Peyer's patch (tissue), 4 donors: Measurements from ENCODE around the gene TBL1X. TPM values are rescaled to one million over a fixed set of nuclear protein-coding genes. Genes with fewer than 3 reads are reported as not detected.

ENCODE experiments used
- DNase-seq, 3 donors: peaks; one replicate each; pipeline ENCODE4 v3.0.0-alpha.2; 2017 to 2019
- H3K27ac ChIP-seq, 4 donors: fragments of 200-600 bp; sonication (generic); one replicate each; pipeline ENCODE4 v1.5.1; 2016 to 2019
- H3K27me3 ChIP-seq, 2 donors: fragments of 200-600 bp; sonication (generic); one replicate each; pipeline ENCODE4 v1.5.1; 2019
- H3K36me3 ChIP-seq, 3 donors: fragments of 200-600 bp; sonication (generic); one replicate each; pipeline ENCODE4 v1.5.1; 2016 to 2019
- H3K4me1 ChIP-seq, 4 donors: fragments of 200-600 bp; sonication (generic); one replicate each; pipeline ENCODE4 v1.5.1; 2016 to 2019
- H3K4me3 ChIP-seq, 4 donors: fragments of 200-600 bp; sonication (generic); 1 replicate in 3 of 4; 2 replicates in 1 of 4; pipeline ENCODE4 v1.5.1; 2016 to 2019; ENCODE audit warnings: mild to moderate bottlenecking in 1 of 4
- H3K9me3 ChIP-seq, 4 donors: fragments of 200-600 bp; sonication (generic); one replicate each; pipeline ENCODE4 v1.5.1; 2016 to 2019; ENCODE audit warnings: mild to moderate bottlenecking in 1 of 4
- POLR2A ChIP-seq, 2 donors: fragments of 450-650 bp; IDR thresholded peaks; one replicate each; pipeline ENCODE4 v1.5.1; 2017; ENCODE audit warnings: antibody characterized with exemption in 2 of 2, mild to moderate bottlenecking in 2 of 2, moderate library complexity in 2 of 2
- total RNA-seq, 4 donors: library from RNA; depleted of rRNA; stranded (reverse); fragments of >200 nt; gene quantifications; one replicate each; pipeline ENCODE4 v1.1.0, GENCODE V29; 2016
- TF ChIP-seq, protein P1 (sequence below), 6 experiments: fragments of 450-650 bp in 4 of 6; fragments of 200-600 bp in 2 of 6; sonication (generic) in 1 of 6; IDR thresholded peaks; one replicate each; pipeline ENCODE4 v1.5.1; 2017 to 2019; ENCODE audit warnings: antibody characterized with exemption in 6 of 6, mild to moderate bottlenecking in 3 of 6, moderate library complexity in 1 of 6

The TBL1X gene
- total RNA-seq, 4 donors from 2014 or later: 3.9 to 29.7 (median 5.0) TPM

DNA sequence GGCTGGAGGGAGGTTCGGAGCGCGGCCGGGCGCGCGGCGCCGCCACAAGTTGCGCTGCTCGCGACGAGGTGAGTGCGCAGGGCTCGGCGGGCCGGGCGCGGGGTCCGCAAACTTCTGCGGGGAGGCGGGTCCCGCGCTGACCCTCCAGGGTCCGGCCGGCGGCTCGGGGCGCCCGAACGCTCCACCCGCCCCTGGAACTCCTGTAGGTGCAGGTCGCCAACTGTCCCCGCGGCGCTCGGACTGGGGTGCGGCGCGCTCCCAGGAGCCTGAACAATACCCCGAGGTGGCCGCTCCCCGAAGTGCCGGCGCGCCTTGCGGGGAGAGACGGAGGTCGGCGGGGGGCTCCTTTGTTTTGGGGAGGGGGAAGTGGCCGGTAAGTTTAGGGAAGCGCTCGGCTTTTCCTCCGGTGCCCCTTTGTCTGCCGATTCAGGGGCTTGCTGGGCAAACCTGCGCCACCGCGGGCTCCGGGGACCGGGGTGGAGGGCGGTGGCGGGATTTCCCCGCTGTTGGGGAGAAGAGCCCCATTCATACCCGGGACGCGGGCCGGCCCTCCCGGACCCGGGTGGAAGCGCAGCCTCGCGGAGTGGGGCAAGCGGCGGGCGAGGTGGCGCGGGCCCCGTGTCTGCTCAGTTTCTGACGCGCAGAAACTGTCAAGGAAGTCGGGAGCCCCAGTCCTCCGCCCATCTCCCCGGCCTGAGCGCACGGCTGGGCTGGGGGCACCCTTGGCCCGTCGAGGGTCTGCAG lies 694 bp downstream of the TBL1X start:
- DNase-seq: peak in 2 of 3 donors; percentile 47 to 52
- Histone ChIP-seq H3K27me3 (no peaks in the 10 kb centered on the region), H3K27ac (peak overlapping the region; percentile 36 to 81 (median 75)), H3K36me3 (no peaks in the 10 kb centered on the region), H3K9me3 (no peaks in the 10 kb centered on the region), H3K4me3 (peak overlapping the region; percentile 50 to 65 (median 59)), H3K4me1 (peaks cover 0 to 16% (median 1%) of the 10 kb centered on the region in 4 donors)
- TF ChIP-seq POLR2A (IDR thresholded peaks at IDR 0.05): no peak
- TF ChIP-seq, protein P1, sequence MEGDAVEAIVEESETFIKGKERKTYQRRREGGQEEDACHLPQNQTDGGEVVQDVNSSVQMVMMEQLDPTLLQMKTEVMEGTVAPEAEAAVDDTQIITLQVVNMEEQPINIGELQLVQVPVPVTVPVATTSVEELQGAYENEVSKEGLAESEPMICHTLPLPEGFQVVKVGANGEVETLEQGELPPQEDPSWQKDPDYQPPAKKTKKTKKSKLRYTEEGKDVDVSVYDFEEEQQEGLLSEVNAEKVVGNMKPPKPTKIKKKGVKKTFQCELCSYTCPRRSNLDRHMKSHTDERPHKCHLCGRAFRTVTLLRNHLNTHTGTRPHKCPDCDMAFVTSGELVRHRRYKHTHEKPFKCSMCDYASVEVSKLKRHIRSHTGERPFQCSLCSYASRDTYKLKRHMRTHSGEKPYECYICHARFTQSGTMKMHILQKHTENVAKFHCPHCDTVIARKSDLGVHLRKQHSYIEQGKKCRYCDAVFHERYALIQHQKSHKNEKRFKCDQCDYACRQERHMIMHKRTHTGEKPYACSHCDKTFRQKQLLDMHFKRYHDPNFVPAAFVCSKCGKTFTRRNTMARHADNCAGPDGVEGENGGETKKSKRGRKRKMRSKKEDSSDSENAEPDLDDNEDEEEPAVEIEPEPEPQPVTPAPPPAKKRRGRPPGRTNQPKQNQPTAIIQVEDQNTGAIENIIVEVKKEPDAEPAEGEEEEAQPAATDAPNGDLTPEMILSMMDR (IDR thresholded peaks at IDR 0.05): no peak

DNA sequence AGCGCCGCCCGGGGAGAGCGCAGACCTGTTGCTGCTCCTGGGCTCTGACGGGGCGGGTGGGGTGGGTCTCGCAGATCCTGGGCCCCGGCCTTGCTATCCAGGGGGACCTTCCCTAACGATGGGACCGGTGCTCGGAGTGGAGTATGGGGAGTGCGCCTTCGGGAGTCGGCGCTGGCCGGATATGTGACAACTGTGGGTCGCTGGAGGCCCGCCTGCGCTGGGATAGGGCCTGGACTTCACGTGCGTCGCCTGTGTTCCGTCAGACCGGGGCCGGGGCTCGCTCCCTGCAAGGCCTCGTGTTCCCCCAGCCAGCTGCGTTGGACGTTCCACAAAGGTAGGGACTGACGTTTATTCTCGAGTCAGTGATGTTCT lies 1.3 kb downstream of the TBL1X start:
- Histone ChIP-seq H3K27me3 (no peaks in the 10 kb centered on the region), H3K9me3 (no peaks in the 10 kb centered on the region), H3K4me1 (peaks cover 0 to 16% (median 1%) of the 10 kb centered on the region in 4 donors), H3K36me3 (no peaks in the 10 kb centered on the region), H3K27ac (peak overlapping the region in 3 of 4 donors; percentile 73 to 81 (median 77)), H3K4me3 (peak overlapping the region; percentile 50 to 65 (median 59))
- DNase-seq: peak; percentile 39 to 68 (median 47)
- TF ChIP-seq, protein P1 (IDR thresholded peaks at IDR 0.05): no peak
- TF ChIP-seq POLR2A (IDR thresholded peaks at IDR 0.05): no peak

DNA sequence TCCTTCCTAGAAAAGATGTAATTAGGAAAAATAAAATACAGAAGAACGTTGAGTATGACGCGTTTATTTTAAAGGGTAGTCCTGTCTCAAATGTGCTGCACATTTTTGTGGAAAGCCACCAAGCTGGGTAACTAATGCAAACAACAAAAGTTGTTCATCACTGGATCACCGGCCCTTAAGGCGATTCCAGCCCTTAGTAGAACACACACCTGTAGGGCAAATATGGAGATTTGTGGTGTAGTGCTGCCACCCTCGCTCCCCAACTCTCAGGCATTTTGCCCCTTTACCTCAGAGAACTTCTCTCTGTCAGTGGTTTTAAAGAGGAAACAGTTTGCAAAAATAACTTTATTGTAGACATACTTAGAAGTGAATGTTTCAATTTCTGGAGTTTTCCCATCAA lies 1.9 kb downstream of the TBL1X start:
- no peak for TF ChIP-seq POLR2A (IDR thresholded peaks at IDR 0.05)
- TF ChIP-seq, protein P1 (IDR thresholded peaks at IDR 0.05): no peak
- no peak for DNase-seq
- Histone ChIP-seq H3K4me1 (peaks cover 0 to 16% (median 1%) of the 10 kb centered on the region in 4 donors), H3K27ac (no peak overlapping the region), H3K9me3 (no peaks in the 10 kb centered on the region), H3K4me3 (peak overlapping the region in 2 of 4 donors; percentile 59 to 65), H3K27me3 (no peaks in the 10 kb centered on the region), H3K36me3 (no peaks in the 10 kb centered on the region)

DNA sequence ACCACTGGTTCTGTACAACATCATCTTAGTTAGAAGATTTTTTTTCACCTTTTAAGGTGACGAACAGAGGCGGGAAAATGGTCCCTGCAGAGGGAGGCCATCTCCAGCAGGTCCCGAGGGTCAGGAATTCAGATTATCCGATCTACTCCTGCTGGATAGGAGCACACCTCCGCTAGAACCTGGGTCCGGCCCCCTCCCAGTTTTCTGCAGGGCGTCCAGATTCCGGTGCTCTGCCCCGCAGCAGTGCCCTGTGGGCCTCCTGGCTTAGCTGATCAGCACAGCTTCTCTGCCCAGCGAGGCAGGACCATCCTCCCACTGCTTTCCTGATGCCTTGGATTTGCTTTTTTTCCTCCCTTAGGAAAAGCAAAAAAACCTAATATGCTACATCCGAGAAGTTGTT lies 2.3 kb downstream of the TBL1X start:
- Histone ChIP-seq H3K27ac (no peak overlapping the region), H3K9me3 (no peaks in the 10 kb centered on the region), H3K27me3 (no peaks in the 10 kb centered on the region), H3K36me3 (no peaks in the 10 kb centered on the region), H3K4me3 (no peak overlapping the region), H3K4me1 (peaks cover 0 to 16% (median 1%) of the 10 kb centered on the region in 4 donors)
- DNase-seq: no peak
- TF ChIP-seq POLR2A (IDR thresholded peaks at IDR 0.05): no peak
- TF ChIP-seq, protein P1 (IDR thresholded peaks at IDR 0.05): no peak

DNA sequence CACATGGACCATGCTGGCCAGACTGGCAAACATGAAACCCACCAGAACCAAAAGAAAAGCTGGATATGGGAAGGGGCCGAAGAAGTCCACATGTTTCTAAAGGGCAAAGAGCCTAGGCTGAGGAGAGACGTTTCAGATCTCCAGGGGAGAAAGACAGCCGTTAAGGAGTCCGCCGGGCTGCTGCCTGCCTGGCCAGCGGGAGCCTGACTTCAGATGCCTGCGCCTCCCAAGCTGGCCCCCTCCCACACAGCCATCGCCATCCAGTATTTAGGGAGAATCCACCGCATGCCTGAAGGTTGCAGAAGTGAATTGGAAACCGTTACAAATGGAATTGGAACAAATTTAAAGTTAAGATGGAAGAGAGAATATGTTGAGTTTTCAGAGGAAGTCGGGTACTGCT lies 2.9 kb downstream of the TBL1X start:
- Histone ChIP-seq H3K36me3 (no peaks in the 10 kb centered on the region), H3K4me1 (peaks cover 0 to 16% (median 0%) of the 10 kb centered on the region in 4 donors), H3K27me3 (no peaks in the 10 kb centered on the region), H3K4me3 (no peak overlapping the region), H3K9me3 (no peaks in the 10 kb centered on the region), H3K27ac (no peak overlapping the region)
- TF ChIP-seq, protein P1 (IDR thresholded peaks at IDR 0.05): no peak
- no peak for TF ChIP-seq POLR2A (IDR thresholded peaks at IDR 0.05)
- no peak for DNase-seq
